ENCODE data around the gene HM13.

- TF ChIP-seq POLR2A (IDR thresholded peaks at IDR 0.05) = no peak
- no peak for TF ChIP-seq CTCF (IDR thresholded peaks at IDR 0.05)
- no peak for TF ChIP-seq POLR2AphosphoS5 (IDR thresholded peaks at IDR 0.05)
- TF ChIP-seq EP300 (IDR thresholded peaks at IDR 0.05) = no peak
Observed at GRCh38 chr20:31544600-31544999, 30.4 kb downstream of the HM13 start.

Measured in stomach (tissue), 4 donors.